Liver (tissue), 9 donors: ENCODE data around the gene SIGLEC6. TPM values are rescaled to one million over a fixed set of nuclear protein-coding genes. Genes with fewer than 3 reads are reported as not detected.

Experiments
- DNase-seq: peaks from one replicate; pipeline ENCODE4 v3.0.0-alpha.2; 2017; ENCODE audit warnings: low spot score
- H3K27ac ChIP-seq, 2 donors: one replicate each; pipeline ENCODE4 v1.7.0; 2013; ENCODE audit warnings: inconsistent platforms in 2 of 2, low read length in 2 of 2, control low read depth in 1 of 2, low read depth in 1 of 2, mild to moderate bottlenecking in 1 of 2
- H3K27me3 ChIP-seq, 4 donors: one replicate each; pipeline versions ENCODE4 v1.6.1 to v1.7.0; 2013; ENCODE audit warnings: low read length in 3 of 4, inconsistent platforms in 1 of 4, mild to moderate bottlenecking in 1 of 4, moderate library complexity in 1 of 4; ENCODE audit not compliant: control insufficient read depth in 4 of 4, insufficient read depth in 4 of 4
- H3K36me3 ChIP-seq, 4 donors: one replicate each; pipeline versions ENCODE4 v1.6.1 to v1.7.0; 2013; ENCODE audit warnings: low read length in 3 of 4, mild to moderate bottlenecking in 3 of 4, low read depth in 1 of 4, moderate library complexity in 1 of 4; ENCODE audit not compliant: control insufficient read depth in 4 of 4, insufficient read depth in 3 of 4
- H3K4me1 ChIP-seq, 4 donors: one replicate each; pipeline versions ENCODE4 v1.6.1 to v1.7.0; 2013; ENCODE audit warnings: low read length in 3 of 4, mild to moderate bottlenecking in 3 of 4, moderate library complexity in 1 of 4; ENCODE audit not compliant: control insufficient read depth in 4 of 4, insufficient read depth in 4 of 4
- H3K4me3 ChIP-seq, 3 donors: one replicate each; pipeline versions ENCODE4 v1.6.1 to v1.7.0; 2013; ENCODE audit warnings: low read length in 3 of 3, control low read depth in 1 of 3, low read depth in 1 of 3, mild to moderate bottlenecking in 1 of 3
- H3K9ac ChIP-seq, 2 donors: one replicate each; pipeline ENCODE4 v1.7.0; 2013; ENCODE audit warnings: low read length in 2 of 2, mild to moderate bottlenecking in 2 of 2, moderate library complexity in 2 of 2, control low read depth in 1 of 2, low read depth in 1 of 2
- H3K9me3 ChIP-seq, 4 donors: one replicate each; pipeline versions ENCODE4 v1.6.1 to v1.7.0; 2013; ENCODE audit warnings: low read length in 3 of 4; ENCODE audit not compliant: control insufficient read depth in 4 of 4
- EGR1 ChIP-seq, 2 donors: IDR thresholded peaks; 2 replicates each; pipeline ENCODE4 v1.6.1; 2016 to 2018; ENCODE audit warnings: antibody characterized with exemption in 2 of 2, low read depth in 2 of 2
- FOXA2 ChIP-seq: IDR thresholded peaks from 2 replicates; pipeline ENCODE4 v1.6.1; 2016; ENCODE audit warnings: antibody characterized with exemption
- GABPA ChIP-seq, 2 donors: IDR thresholded peaks in 1 of 2; conservative IDR thresholded peaks in 1 of 2; 2 replicates each; pipeline ENCODE4 v1.6.1; 2016; ENCODE audit warnings: antibody characterized with exemption in 2 of 2, mild to moderate bottlenecking in 1 of 2, moderate library complexity in 1 of 2
- HNF4A ChIP-seq, 2 donors: conservative IDR thresholded peaks; 2 replicates each; pipeline ENCODE4 v1.6.1; 2016; ENCODE audit warnings: antibody characterized with exemption in 2 of 2, mild to moderate bottlenecking in 2 of 2
- HNF4G ChIP-seq: IDR thresholded peaks from 2 replicates; pipeline ENCODE4 v1.6.1; 2016; ENCODE audit warnings: antibody characterized with exemption
- JUND ChIP-seq, 2 donors: IDR thresholded peaks; 2 replicates each; pipeline ENCODE4 v1.6.1; 2016; ENCODE audit warnings: antibody characterized with exemption in 2 of 2
- MAX ChIP-seq: IDR thresholded peaks from 2 replicates; pipeline ENCODE4 v1.6.1; 2016; ENCODE audit warnings: antibody characterized with exemption
- RAD21 ChIP-seq, 2 donors: IDR thresholded peaks; 2 replicates each; pipeline ENCODE4 v1.6.1; 2016; ENCODE audit warnings: antibody characterized with exemption in 2 of 2, mild to moderate bottlenecking in 2 of 2
- SP1 ChIP-seq: IDR thresholded peaks from 2 replicates; pipeline ENCODE4 v1.6.1; 2018; ENCODE audit warnings: antibody characterized with exemption, mild to moderate bottlenecking
- TAF1 ChIP-seq: conservative IDR thresholded peaks from 2 replicates; pipeline ENCODE4 v1.6.1; 2016; ENCODE audit warnings: antibody characterized with exemption, mild to moderate bottlenecking
- YY1 ChIP-seq: IDR thresholded peaks from 2 replicates; pipeline ENCODE4 v1.6.1; 2016; ENCODE audit warnings: antibody characterized with exemption, mild to moderate bottlenecking
- WGBS: extraction: QIAGEN DNeasy Blood & Tissue Kit; methylation state at CpG from one replicate; pipeline ENCODE4 v1.1.7; 2013; 5-methylcytosine and 5-hydroxymethylcytosine counted together
- polyA plus RNA-seq, 2 donors: library from polyadenylated mRNA; stranded (reverse) in 1 of 2; unstranded in 1 of 2; fragments of 200-250 nt in 1 of 2; fragments of >200 nt in 1 of 2; fragmentation: Nextera tagmentation in 1 of 2; extraction: Ambion mirVana in 1 of 2; gene quantifications; one replicate each; pipeline versions ENCODE4 v1.2.1 to v1.2.3, GENCODE V29; 2013 to 2015
- total RNA-seq, 2 donors: library from RNA; depleted of rRNA; stranded (reverse); fragments of >200 nt; gene quantifications; one replicate each; pipeline ENCODE4 v1.2.3, GENCODE V29; 2014
- TF ChIP-seq, protein P1 (sequence below): IDR thresholded peaks from 2 replicates; pipeline ENCODE4 v1.6.1; 2016; ENCODE audit warnings: antibody characterized with exemption
- donor health status: healthy.
- donor health status: healthy.
- donor health status: healthy.
- donor health status: healthy.
- donor health status: healthy.

The SIGLEC6 gene
- total and polyA plus RNA-seq, 4 donors: 0.08 to 0.47 (median 0.08) TPM; not detected in 1

DNA sequence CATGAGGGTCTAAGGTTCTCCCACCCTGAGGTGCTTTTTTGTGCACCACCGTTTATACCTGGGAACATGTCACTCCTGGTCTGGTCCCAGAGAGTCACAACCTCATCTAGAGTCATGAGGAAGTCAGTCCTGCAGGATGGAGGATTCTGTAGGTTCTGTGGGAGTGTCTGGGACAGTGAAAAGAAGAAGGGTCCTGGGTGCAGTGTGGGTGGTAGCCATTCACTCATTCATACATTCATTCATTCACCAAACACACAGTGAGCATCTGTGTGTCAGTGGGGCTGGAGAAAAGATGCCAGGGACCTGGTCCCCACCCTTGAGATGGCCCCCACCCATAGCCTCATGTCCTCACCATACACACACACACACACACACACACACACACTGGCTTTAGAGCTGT is 61.8 kb downstream of the SIGLEC6 start:
- no peaks in the 10 kb centered on the region for H3K4me1 ChIP-seq
- 55% methylated on average over 1 of the region's 1 CpG for WGBS
- no peak overlapping the region for H3K27ac ChIP-seq
- no peaks in the 10 kb centered on the region for H3K36me3 ChIP-seq
- no peak overlapping the region for H3K9ac ChIP-seq
- H3K4me3 ChIP-seq: no peak overlapping the region
- no peaks in the 10 kb centered on the region for H3K27me3 ChIP-seq
- TF ChIP-seq SP1 (no peak), MAX (no peak), JUND (IDR thresholded peaks at IDR 0.05) (no peak), GABPA (IDR thresholded peaks at IDR 0.05 in 1 of 2, conservative IDR thresholded peaks at IDR 0.05 in 1 of 2) (no peak), FOXA2 (no peak), EGR1 (IDR thresholded peaks at IDR 0.05; ENCODE audit: low read depth in 2 of 2) (no peak)
- H3K9me3 ChIP-seq: no peaks in the 10 kb centered on the region
- no peak for DNase-seq

- H3K9me3 ChIP-seq: no peaks in the 10 kb centered on the region
- no peak overlapping the region for H3K4me3 ChIP-seq
- TF ChIP-seq RAD21 (IDR thresholded peaks at IDR 0.05) (no peak), FOXA2 (no peak), GABPA (IDR thresholded peaks at IDR 0.05 in 1 of 2, conservative IDR thresholded peaks at IDR 0.05 in 1 of 2) (no peak), JUND (IDR thresholded peaks at IDR 0.05) (no peak), SP1 (no peak), TAF1 (no peak), MAX (no peak), HNF4A (conservative IDR thresholded peaks at IDR 0.05) (no peak), HNF4G (no peak)
- TF ChIP-seq, protein P1, sequence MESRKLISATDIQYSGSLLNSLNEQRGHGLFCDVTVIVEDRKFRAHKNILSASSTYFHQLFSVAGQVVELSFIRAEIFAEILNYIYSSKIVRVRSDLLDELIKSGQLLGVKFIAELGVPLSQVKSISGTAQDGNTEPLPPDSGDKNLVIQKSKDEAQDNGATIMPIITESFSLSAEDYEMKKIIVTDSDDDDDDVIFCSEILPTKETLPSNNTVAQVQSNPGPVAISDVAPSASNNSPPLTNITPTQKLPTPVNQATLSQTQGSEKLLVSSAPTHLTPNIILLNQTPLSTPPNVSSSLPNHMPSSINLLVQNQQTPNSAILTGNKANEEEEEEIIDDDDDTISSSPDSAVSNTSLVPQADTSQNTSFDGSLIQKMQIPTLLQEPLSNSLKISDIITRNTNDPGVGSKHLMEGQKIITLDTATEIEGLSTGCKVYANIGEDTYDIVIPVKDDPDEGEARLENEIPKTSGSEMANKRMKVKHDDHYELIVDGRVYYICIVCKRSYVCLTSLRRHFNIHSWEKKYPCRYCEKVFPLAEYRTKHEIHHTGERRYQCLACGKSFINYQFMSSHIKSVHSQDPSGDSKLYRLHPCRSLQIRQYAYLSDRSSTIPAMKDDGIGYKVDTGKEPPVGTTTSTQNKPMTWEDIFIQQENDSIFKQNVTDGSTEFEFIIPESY: no peak
- 51% methylated on average over 4 of the region's 4 CpGs for whole genome bisulfite sequencing
- no peaks in the 10 kb centered on the region for H3K36me3 ChIP-seq
- no peaks in the 10 kb centered on the region for H3K27me3 ChIP-seq
- H3K27ac ChIP-seq: no peak overlapping the region
- DNase-seq: peak; percentile 5
- H3K4me1 ChIP-seq: no peaks in the 10 kb centered on the region
- no peak overlapping the region for H3K9ac ChIP-seq
These were observed 62.3 kb downstream of the SIGLEC6 start for GRCh38 chr19:51469162-51469561.

DNA sequence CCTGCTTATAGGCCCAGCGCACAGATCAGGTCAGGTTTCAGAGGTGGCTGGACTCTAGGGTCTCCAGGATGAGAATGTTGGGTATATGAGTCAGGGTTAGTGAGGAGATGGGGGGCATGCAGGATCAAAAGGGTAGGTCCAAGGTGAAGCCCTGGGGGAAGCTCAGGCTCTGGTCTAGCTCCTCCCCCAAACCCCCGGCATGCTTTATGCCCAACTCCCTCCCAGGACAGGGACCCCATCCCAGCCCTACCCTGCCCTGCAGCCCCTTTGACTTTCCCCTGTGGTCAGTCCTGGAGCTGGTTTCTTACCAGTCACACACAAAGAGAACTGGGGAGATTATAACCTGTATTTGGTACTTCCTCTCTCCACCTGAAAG is 62.9 kb downstream of the SIGLEC6 start:
- no peaks in the 10 kb centered on the region for H3K4me1 ChIP-seq
- no peak overlapping the region for H3K4me3 ChIP-seq
- TF ChIP-seq JUND (IDR thresholded peaks at IDR 0.05) (no peak), TAF1 (no peak), FOXA2 (no peak), YY1 (no peak)
- no peaks in the 10 kb centered on the region for H3K9me3 ChIP-seq
- no peaks in the 10 kb centered on the region for H3K27me3 ChIP-seq
- 58% methylated on average over 2 of the region's 2 CpGs for WGBS
- H3K36me3 ChIP-seq: no peaks in the 10 kb centered on the region
- peak; percentile 9 for DNase-seq
- no peak overlapping the region for H3K27ac ChIP-seq
- H3K9ac ChIP-seq: no peak overlapping the region
